Measurements from ENCODE around the gene GXYLT2. TPM values are rescaled to one million over a fixed set of nuclear protein-coding genes. Genes with fewer than 3 reads are reported as not detected.

Gene GXYLT2
- total and polyA plus RNA-seq, 2 of the 13 experiments (the other 11 are each of a cell fraction or from before 2014, with no cell fraction given) = 4.3 to 6.9 TPM

- TF ChIP-seq PBX2 (CRISPR knock-in tag; IDR thresholded peaks at IDR 0.05) (no peak), POLR2A (IDR thresholded peaks at IDR 0.05; ENCODE audit: insufficient read depth in 1 of 2, low read depth in 2 of 2, low read length in 2 of 2) (no peak), ISL2 (CRISPR knock-in tag; IDR thresholded peaks at IDR 0.05) (0 out of 2 replicates have a peak, but pooled peaks have one; percentile 68), BRF2 (CRISPR knock-in tag; IDR thresholded peaks at IDR 0.05) (no peak), SMAD3 (CRISPR knock-in tag; IDR thresholded peaks at IDR 0.05) (no peak), ZBTB7A (CRISPR knock-in tag; IDR thresholded peaks at IDR 0.05) (0 out of 2 replicates have a peak, but pooled peaks have one; percentile 15), ZFYVE20 (CRISPR knock-in tag; IDR thresholded peaks at IDR 0.05; ENCODE audit: borderline replicate concordance, low read depth) (no peak), ZBTB34 (CRISPR knock-in tag; IDR thresholded peaks at IDR 0.05) (no peak), CBX1 (IDR thresholded peaks at IDR 0.05; ENCODE audit: low read depth) (no peak), ZNF564 (CRISPR knock-in tag; IDR thresholded peaks at IDR 0.05) (no peak), ZNF24 (IDR thresholded peaks at IDR 0.05) (no peak), CHD4 (IDR thresholded peaks at IDR 0.05; ENCODE audit: borderline replicate concordance, low read length) (0 out of 2 replicates have a peak, but pooled peaks have one; percentile 25), PTBP1 (IDR thresholded peaks at IDR 0.05; ENCODE audit: low read depth, low read length, poor library complexity, severe bottlenecking) (no peak), SIN3A (IDR thresholded peaks at IDR 0.05; ENCODE audit: borderline replicate concordance, low read depth, low read length) (no peak), HOXA9 (CRISPR knock-in tag; IDR thresholded peaks at IDR 0.05; ENCODE audit: borderline replicate concordance) (no peak), ZNF501 (CRISPR knock-in tag; IDR thresholded peaks at IDR 0.05) (peak; percentile 47; the same call in 1 of the 2 replicates), ZGPAT (CRISPR knock-in tag; IDR thresholded peaks at IDR 0.05) (peak; percentile 31; the same call in 1 of the 2 replicates), ZNF614 (CRISPR knock-in tag; IDR thresholded peaks at IDR 0.05; ENCODE audit: borderline replicate concordance) (no peak), RNF219 (CRISPR knock-in tag; IDR thresholded peaks at IDR 0.05) (no peak), ZNF569 (CRISPR knock-in tag; IDR thresholded peaks at IDR 0.05; ENCODE audit: borderline replicate concordance) (no peak), ZNF776 (CRISPR knock-in tag; IDR thresholded peaks at IDR 0.05) (no peak)
Measured at GRCh38 chr3:72973031-72973723, 85.3 kb downstream of the GXYLT2 start (continued).

Data from HepG2 (cell line).